ENCODE results near the gene TMEM171.

Gene TMEM171

DNA sequence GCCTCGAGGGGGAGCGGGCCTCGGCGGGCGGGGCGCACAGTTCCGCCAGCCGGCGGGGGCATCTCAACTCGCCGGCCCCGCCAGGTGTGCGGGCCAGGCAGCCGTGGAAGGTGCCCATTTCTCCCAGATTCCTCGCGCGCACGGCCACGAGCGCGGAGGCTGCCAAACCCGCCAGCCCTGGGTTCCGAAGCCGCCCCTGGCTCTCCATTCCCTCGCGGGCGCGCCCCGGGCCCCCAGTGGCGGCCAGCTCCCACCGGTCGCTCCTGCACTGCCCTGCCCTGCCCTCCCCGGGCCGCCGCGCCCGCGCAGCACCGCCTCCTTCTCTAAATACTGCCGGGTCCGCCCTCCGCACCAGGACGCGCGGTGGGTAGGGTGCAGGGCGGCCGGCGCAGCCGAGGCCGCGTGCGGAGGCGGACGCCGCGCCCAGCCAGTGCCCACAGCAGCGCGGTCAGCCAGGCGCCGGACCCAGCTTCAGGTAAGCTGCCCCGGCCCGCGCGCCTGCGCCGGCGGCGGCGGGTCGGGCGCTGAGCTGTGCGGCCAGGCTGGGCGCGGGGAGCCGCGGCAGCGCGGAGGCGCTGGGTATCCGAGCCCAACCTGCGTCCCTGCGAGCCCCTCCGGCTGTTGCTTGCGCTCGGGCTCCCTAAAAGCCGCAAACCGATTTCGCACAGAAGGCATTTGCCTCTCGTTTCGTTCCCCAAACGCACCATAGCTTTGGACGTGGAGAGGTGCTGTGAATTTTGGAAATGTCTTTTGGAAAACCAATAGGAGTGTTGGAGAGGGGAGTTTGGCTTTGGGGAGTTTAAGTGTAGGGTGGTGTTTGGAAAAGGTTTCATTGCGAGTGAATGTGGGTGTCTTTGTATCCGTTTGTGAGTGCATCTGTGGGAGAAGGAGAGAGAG lies at the start of gene TMEM171:
Gene TMEM171 (plus strand): TSS at position 354 of the 897 bp plus-strand sequence. CDS start 2,799 bp downstream, outside the sequence.
- DNase-seq (ENCODE audit: low read depth in 2 of 2), result no peak

GRCh38 chr5:73081093-73081492 lies 39.3 kb upstream of the TMEM171 start:
- no peak for DNase-seq (ENCODE audit: low read depth in 2 of 2)

DNA sequence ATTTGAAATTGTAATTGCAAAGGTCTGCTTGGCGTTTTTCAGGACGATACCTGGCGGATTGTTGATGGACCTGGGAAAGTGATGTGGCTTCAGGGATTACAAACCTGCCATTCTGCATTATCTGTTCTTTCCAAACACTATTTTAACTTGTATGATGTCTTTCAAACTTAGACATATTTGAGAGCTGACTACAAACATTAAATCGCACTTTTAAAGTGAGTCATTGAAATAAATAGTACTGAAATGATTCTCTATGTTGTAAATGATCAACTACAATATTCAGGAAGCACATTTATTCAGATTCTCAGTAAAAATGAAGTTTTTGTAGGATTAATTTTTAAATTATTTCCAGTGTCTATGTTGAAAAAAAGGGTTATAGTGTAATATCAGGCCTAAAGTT lies 32.3 kb upstream of the TMEM171 start:
- no peak for DNase-seq (ENCODE audit: low read depth in 2 of 2)

DNA sequence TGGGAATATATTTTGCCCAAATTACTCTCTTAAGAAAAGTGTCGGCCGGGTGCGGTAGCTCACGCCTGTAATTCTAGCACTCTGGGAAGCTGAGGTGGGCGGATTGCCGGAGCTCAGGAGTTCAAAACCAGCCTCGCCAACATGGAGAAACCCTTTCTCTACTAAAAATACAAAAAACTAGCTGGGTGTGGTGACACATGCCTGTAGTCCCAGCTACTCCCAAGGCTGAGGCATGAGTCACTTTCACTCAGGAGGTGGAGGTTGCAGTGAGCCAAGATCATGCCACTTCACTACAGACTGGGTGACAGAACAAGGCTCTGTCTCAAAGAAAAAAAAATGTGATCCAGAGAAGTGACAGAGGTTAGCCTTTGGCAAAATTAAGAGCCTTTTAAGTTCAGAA lies 26.4 kb upstream of the TMEM171 start:
- DNase-seq (ENCODE audit: low read depth in 2 of 2), result peak; percentile 11 to 17

DNA sequence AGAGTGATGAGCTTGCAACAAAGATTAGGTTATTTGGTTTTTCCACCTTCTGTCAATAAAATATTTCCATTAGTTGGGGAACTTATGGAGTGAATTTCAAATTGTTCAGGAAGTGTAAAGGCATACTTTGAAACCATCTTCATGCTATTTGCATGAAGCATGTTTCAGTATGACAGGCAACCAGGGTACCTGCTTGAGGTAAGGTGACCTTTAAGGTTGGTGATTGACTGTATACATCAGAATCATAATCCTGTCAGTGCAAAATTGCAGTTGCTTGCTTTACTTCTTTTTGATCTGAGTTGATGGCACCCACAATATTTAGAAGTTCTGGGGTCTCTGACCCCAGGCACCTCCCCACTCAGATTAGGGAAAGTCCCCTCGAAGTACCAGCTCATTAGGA lies 26.0 kb upstream of the TMEM171 start:
- no peak for DNase-seq (ENCODE audit: low read depth in 2 of 2)

DNA sequence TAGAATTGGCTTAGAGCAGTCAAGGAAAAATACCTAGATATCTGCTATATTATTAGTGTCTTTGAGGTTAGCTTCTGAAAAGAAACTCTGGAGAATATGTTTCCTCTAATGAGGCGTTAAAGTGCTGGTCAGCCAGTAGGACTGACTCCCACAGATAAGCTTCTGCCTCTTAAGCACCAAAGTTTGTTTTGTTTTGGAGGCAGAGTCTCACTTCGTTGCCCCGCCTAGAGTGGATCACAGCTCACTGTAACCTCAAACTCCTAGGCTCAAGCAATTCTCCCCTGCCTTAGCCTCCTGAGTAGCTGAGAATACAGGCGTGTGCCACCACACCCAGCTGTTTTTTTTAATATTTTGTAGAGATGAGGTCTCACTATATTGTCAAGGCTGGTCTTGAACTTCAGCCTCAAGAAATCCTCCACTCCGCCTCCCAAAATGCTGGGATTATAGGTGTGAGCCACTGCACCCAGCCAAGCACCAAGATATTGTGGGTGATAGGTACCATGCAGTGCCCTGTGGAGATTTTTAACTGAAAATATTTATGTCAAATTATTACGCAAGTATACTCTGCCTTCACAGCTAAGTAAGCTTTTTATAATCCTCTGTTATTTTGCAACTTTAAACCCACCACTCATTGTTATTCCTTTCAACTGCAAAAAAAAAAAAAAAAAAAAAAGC lies 24.7 kb upstream of the TMEM171 start:
- DNase-seq (ENCODE audit: low read depth in 2 of 2), result no peak

GRCh38 chr5:73096239-73096575 lies 24.2 kb upstream of the TMEM171 start:
- DNase-seq (ENCODE audit: low read depth in 2 of 2), result no peak

GRCh38 chr5:73097740-73098139 lies 22.6 kb upstream of the TMEM171 start:
- DNase-seq (ENCODE audit: low read depth in 2 of 2), result no peak

GRCh38 chr5:73100109-73100508 lies 20.3 kb upstream of the TMEM171 start:
- DNase-seq (ENCODE audit: low read depth in 2 of 2), result no peak

DNA sequence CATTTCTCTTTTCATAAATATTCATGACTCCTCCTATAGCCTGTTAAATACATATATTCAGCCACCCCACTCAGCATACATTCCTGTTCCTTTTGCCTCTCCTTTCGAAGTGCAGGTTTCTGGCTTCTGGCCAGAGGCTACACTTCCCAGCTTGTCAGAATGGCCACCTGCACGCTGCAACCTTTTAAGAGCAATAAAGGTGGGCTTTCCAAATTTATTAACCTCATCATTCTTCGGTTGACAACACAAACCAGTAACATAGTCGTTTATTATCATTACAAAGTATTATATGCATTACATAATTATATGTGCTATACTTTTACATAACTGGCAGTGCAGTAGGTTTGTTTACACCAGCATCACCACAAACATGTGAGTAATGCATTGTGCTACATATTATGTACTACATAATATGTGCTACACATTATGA lies 16.5 kb upstream of the TMEM171 start:
- no peak for DNase-seq (ENCODE audit: low read depth in 2 of 2)

DNA sequence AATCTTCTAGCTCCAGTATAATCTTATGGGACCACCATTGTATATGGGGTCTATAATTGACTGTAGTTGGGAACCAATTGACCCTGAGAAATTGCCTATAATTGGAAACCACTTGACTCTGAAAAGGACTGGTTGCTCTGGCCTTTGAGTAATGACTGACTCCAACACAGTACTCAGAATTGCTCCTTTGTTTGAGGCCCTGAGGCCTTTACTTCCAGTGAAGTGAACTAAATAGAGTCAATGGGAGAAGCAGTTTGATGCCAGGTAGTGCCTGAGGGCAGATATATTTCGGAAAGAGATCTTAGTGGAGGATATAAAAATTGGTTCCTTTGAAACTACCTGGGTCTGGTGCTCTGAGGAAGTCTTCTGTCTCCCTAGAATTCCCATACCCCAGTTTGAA lies 16.0 kb upstream of the TMEM171 start:
- DNase-seq (ENCODE audit: low read depth in 2 of 2), result no peak

GRCh38 chr5:73106335-73106734 lies 14.0 kb upstream of the TMEM171 start:
- no peak for DNase-seq (ENCODE audit: low read depth in 2 of 2)

GRCh38 chr5:73110190-73110589 lies 10.2 kb upstream of the TMEM171 start:
- DNase-seq (ENCODE audit: low read depth in 2 of 2), result no peak

DNA sequence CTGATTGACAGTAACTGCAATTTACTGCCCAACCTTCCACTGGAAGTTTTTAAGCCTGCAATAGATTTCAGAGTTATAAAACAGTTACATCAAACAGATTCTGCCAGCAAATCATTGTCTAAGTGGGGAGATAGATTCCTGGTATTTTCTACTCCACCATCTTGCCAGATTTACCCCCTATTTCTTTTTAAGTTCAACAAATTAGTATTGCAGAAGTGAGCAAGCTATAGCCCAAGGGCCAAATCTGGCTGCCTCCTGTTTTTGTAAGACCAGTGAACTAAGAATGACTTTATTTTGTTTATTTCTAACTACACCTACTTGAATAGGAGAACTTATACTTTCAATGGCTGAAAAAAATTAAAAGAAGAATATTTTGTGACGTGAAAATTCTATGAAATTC lies 8.8 kb upstream of the TMEM171 start:
- DNase-seq (ENCODE audit: low read depth in 2 of 2), result no peak

- no peak for DNase-seq (ENCODE audit: low read depth in 2 of 2)
These were observed 8.0 kb upstream of the TMEM171 start for GRCh38 chr5:73112359-73112758.

GRCh38 chr5:73114044-73114688 lies 6.2 kb upstream of the TMEM171 start:
- no peak for DNase-seq (ENCODE audit: low read depth in 2 of 2)

GRCh38 chr5:73115399-73116051 lies 4.8 kb upstream of the TMEM171 start:
- peak; percentile 95 for DNase-seq (ENCODE audit: low read depth in 2 of 2)

- no peak for DNase-seq (ENCODE audit: low read depth in 2 of 2)
These were observed 3.9 kb upstream of the TMEM171 start for GRCh38 chr5:73116506-73116905.

- no peak for DNase-seq (ENCODE audit: low read depth in 2 of 2)
These were observed 3.2 kb upstream of the TMEM171 start for GRCh38 chr5:73117088-73117740.

GRCh38 chr5:73118391-73118973 lies 1.9 kb upstream of the TMEM171 start:
- DNase-seq (ENCODE audit: low read depth in 2 of 2), result no peak

GRCh38 chr5:73119451-73120157 lies 771 bp upstream of the TMEM171 start:
- DNase-seq (ENCODE audit: low read depth in 2 of 2), result no peak

Data from fibroblast of skin of left quadriceps (primary cell).